GM12878 (cell line): ENCODE data around the gene MKNK1. TPM values are rescaled to one million over a fixed set of nuclear protein-coding genes. Genes with fewer than 3 reads are reported as not detected.

Experiments
- CTCF ChIP-seq, 3 experiments: IDR thresholded peaks in 2 of 3; conservative IDR thresholded peaks in 1 of 3; 2 replicates each; pipeline ENCODE4 v1.5.1; 2011; ENCODE audit warnings: low read depth in 3 of 3, low read length in 3 of 3, mild to moderate bottlenecking in 3 of 3, control low read depth in 2 of 3, moderate library complexity in 2 of 3, inconsistent platforms in 1 of 3, mixed read lengths in 1 of 3; ENCODE audit not compliant: control insufficient read depth in 2 of 3, insufficient read depth in 1 of 3; ENCODE audit errors: extremely low read depth in 1 of 3
- HDAC2 ChIP-seq: fragments of 200-600 bp; sonication (generic); IDR thresholded peaks from 2 replicates; pipeline ENCODE4 v1.6.1; 2017
- MTA3 ChIP-seq: IDR thresholded peaks from 2 replicates; pipeline ENCODE4 v1.6.1; 2012; ENCODE audit warnings: low read length, inconsistent platforms, borderline replicate concordance
- NR2F1 ChIP-seq: fragments of 450-650 bp; conservative IDR thresholded peaks from 2 replicates; pipeline ENCODE4 v1.6.1; 2017; ENCODE audit warnings: mild to moderate bottlenecking
- PAX5 ChIP-seq: IDR thresholded peaks from 2 replicates; pipeline ENCODE4 v1.6.1; 2011; ENCODE audit warnings: low read depth, low read length, borderline replicate concordance
- POLR2AphosphoS2 ChIP-seq: IDR thresholded peaks from 2 replicates; pipeline ENCODE4 v1.6.1; 2011; ENCODE audit warnings: low read depth, mild to moderate bottlenecking, low read length, improper control_type of control experiment, moderate library complexity
- POU2F2 ChIP-seq: IDR thresholded peaks from 3 replicates; pipeline ENCODE4 v1.6.1; 2011; ENCODE audit warnings: low read depth, mild to moderate bottlenecking, low read length, borderline replicate concordance
- PRDM15 ChIP-seq: fragments of 450-650 bp; formaldehyde crosslinking; IDR thresholded peaks from 2 replicates; pipeline ENCODE4 v1.4.0; 2020; ENCODE audit warnings: mild to moderate bottlenecking, moderate library complexity
- USF2 ChIP-seq: IDR thresholded peaks from 2 replicates; pipeline ENCODE4 v1.6.1; 2011; ENCODE audit warnings: low read depth, low read length, improper control_type of control experiment, borderline replicate concordance
- polyA plus RNA-seq, 11 experiments: library from polyadenylated mRNA; depleted of rRNA in 4 of 11; unstranded in 6 of 11; stranded (reverse) in 5 of 11; fragments of >200 nt; fragmentation: Nextera tagmentation in 4 of 11; fragmentation: Illumina TruSeq in 1 of 11; extraction: Ambion mirVana in 4 of 11; extraction: Trizol in 1 of 11; gene quantifications; 1 replicate in 1 of 11; 2 replicates in 10 of 11; pipeline versions ENCODE4 v1.2.1 to v1.2.3, GENCODE V29; 2011 to 2016; ENCODE audit warnings: inconsistent platforms in 2 of 11, missing spikeins in 2 of 11, low read depth in 1 of 11
- total RNA-seq, 4 experiments: library from RNA; depleted of rRNA in 3 of 4; stranded (reverse); fragments of >200 nt in 3 of 4; fragmentation: Illumina TruSeq in 1 of 4; extraction: Trizol in 1 of 4; gene quantifications; 2 replicates each; pipeline versions ENCODE4 v1.2.1 to v1.2.3, GENCODE V29; 2013 to 2021

MKNK1 gene
- total and polyA plus RNA-seq, 10 of the 15 experiments (the other 5 are each of a cell fraction or from before 2014, with no cell fraction given), result 13.7 to 29.9 (median 26.5) TPM

- TF ChIP-seq PRDM15 (CRISPR knock-in tag), result no peak
- no peak for TF ChIP-seq MTA3
- 0 out of 6 replicates have a peak, but pooled peaks of 1 of the 3 experiments have one; percentile 9 for TF ChIP-seq CTCF (IDR thresholded peaks at IDR 0.05 in 2 of 3, conservative IDR thresholded peaks at IDR 0.05 in 1 of 3; ENCODE audit: control insufficient read depth in 2 of 3, extremely low read depth in 1 of 3, insufficient read depth in 1 of 3, low read depth in 3 of 3, low read length in 3 of 3)
- peak; percentile 68 for TF ChIP-seq NR2F1
- TF ChIP-seq POU2F2, result 0 out of 3 replicates have a peak, but pooled peaks have one; percentile 11
- TF ChIP-seq USF2, result peak; percentile 25
- peak; percentile 5; the same call in 1 of the 2 replicates for TF ChIP-seq PAX5
- TF ChIP-seq HDAC2, result no peak
- peak; percentile 98 for TF ChIP-seq POLR2AphosphoS2
- TF ChIP-seq, all 136 proteins: peak for 41
These were observed at the start of gene MKNK1 (continued) for GRCh38 chr1:46603858-46604549.
